ENCODE results near the gene TRIM7. TPM values are rescaled to one million over a fixed set of nuclear protein-coding genes. Genes with fewer than 3 reads are reported as not detected.

TRIM7 gene
- total and polyA plus RNA-seq, 2 donors (not counting 1 experiment from before 2014, with no cell fraction given), result 1.7 to 7.4 TPM

DNA sequence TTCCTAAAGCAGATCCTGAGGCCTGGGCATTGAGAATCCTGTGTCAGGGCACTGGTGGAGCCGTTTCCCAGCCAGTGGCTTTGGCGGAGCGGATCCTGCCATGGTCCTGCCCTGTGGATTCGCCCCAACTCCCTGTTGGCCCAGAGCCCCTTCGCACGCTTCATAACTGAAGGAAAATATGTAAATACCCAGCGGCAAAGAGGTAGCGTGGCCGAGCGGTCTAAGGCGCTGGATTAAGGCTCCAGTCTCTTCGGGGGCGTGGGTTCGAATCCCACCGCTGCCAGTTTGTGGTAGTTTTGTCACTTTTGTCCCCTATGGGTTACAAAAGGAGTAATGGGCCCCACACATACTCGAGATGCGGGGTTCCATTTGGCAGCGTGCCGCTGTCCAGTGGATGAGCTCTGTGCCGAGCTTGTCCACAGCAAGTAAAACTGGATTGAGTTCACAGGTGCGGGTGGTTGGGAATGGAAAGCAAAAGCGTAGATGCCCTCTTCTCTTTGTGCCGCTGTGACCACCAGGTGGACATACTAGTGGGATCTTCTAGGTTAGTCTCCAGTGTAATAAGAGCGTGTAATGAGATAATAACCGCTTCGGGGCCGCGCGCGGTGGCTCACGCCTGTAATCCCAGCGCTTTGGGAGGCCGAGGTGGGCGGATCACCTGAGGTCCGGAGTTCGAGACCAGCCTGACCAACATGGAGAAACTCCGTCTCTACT is 17.3 kb downstream of the TRIM7 start:
- H3K9ac ChIP-seq (ENCODE audit: low read length), result no peak overlapping the region

More for the DNA sequence above, 17.3 kb downstream of the TRIM7 start:
- peaks cover 0 to 27% (median 0%) of the 10 kb centered on the region in 3 donors for H3K9me3 ChIP-seq (ENCODE audit: control extremely low read depth in 1 of 3, control insufficient read depth in 2 of 3, insufficient read depth in 1 of 3, low read length in 2 of 3)
- no peak for TF ChIP-seq EZH2 (IDR thresholded peaks at IDR 0.05; ENCODE audit: borderline replicate concordance, insufficient read depth, low read depth, low read length, poor library complexity, severe bottlenecking)
- TF ChIP-seq, protein P1, sequence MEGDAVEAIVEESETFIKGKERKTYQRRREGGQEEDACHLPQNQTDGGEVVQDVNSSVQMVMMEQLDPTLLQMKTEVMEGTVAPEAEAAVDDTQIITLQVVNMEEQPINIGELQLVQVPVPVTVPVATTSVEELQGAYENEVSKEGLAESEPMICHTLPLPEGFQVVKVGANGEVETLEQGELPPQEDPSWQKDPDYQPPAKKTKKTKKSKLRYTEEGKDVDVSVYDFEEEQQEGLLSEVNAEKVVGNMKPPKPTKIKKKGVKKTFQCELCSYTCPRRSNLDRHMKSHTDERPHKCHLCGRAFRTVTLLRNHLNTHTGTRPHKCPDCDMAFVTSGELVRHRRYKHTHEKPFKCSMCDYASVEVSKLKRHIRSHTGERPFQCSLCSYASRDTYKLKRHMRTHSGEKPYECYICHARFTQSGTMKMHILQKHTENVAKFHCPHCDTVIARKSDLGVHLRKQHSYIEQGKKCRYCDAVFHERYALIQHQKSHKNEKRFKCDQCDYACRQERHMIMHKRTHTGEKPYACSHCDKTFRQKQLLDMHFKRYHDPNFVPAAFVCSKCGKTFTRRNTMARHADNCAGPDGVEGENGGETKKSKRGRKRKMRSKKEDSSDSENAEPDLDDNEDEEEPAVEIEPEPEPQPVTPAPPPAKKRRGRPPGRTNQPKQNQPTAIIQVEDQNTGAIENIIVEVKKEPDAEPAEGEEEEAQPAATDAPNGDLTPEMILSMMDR (IDR thresholded peaks at IDR 0.05), result peak; percentile 19
- no peaks in the 10 kb centered on the region for H3K36me3 ChIP-seq (replicated peaks in 1 of 2; ENCODE audit: control extremely low read depth in 1 of 2, control insufficient read depth in 1 of 2, extremely low read depth in 1 of 2, insufficient read depth in 2 of 2, low read length in 1 of 2)
- no peaks in the 10 kb centered on the region for H3K79me2 ChIP-seq (ENCODE audit: control insufficient read depth, insufficient read depth, low read length)
- no peaks in the 10 kb centered on the region for H3K27me3 ChIP-seq (replicated peaks in 1 of 4; ENCODE audit: control extremely low read depth in 1 of 4, control insufficient read depth in 3 of 4, insufficient read depth in 4 of 4, low read length in 3 of 4)
- ATAC-seq (ENCODE audit: low read depth) (no peak), DNase-seq (peak; percentile 78)
- ChIA-PET CTCF (interaction anchor here (1.0 to 7.7 kb wide), 8 partner anchors 10 to 377 kb away, joined by 3 to 105 read pairs (median 8); partner anchors contain the start of genes TRIM41, TRIM52 and TRIM7), POLR2A (interaction anchor here (0.9 to 7.2 kb wide), 8 partner anchors 17 to 377 kb away, joined by 3 to 74 read pairs (median 10); partner anchors contain the start of genes RACK1, TRIM41, TRIM52 and TRIM7)
- Mint-ChIP-seq H3K4me3 (peak overlapping the region; percentile 97), H3K9me3 (ENCODE audit: insufficient read depth) (no peaks in the 10 kb centered on the region), H3K4me1 (peaks cover 54% of the 10 kb centered on the region), H3K27me3 (peaks cover 10% of the 10 kb centered on the region), H3K27ac (peak overlapping the region; percentile 97)
- 9% methylated on average over 36 of the region's 37 CpGs for WGBS (ENCODE audit: insufficient coverage)
- intact Hi-C loops (cut with micrococcal nuclease), result loop anchor here (1.0 to 2.0 kb wide), 3 partner anchors 15 to 327 kb away; partner anchors contain the start of genes TRIM52 and ZFP62
- peaks cover 13 to 51% of the 10 kb centered on the region in 2 donors for H3K4me1 ChIP-seq (ENCODE audit: control insufficient read depth in 2 of 2, insufficient read depth in 2 of 2, low read length in 2 of 2)
- peak overlapping the region; percentile 21 to 28 for H3K27ac ChIP-seq (ENCODE audit: low read length in 2 of 2)
- peak overlapping the region in 3 of 5 experiments; percentile 15 to 98 (median 25) for H3K4me3 ChIP-seq (ENCODE audit: control extremely low read depth in 1 of 5, extremely low read depth in 1 of 5, insufficient read depth in 1 of 5, low read depth in 2 of 5, low read length in 4 of 5)
- H3K4me2 ChIP-seq (replicated peaks; ENCODE audit: low read depth, low read length, poor library complexity, severe bottlenecking), result peak overlapping the region; percentile 38
- no peaks in the 10 kb centered on the region for H4K20me1 ChIP-seq (ENCODE audit: control insufficient read depth, insufficient read depth, low read length, poor library complexity, severe bottlenecking)
- peak overlapping the region; percentile 21 for H2AFZ ChIP-seq (ENCODE audit: insufficient read depth, low read depth, low read length, poor library complexity, severe bottlenecking)
